Subcutaneous abdominal adipose tissue (tissue), 5 donors: ENCODE results near the gene GRIK4.

Experiments used
- H3K27ac ChIP-seq: one replicate; pipeline ENCODE4 v1.7.0; 2013; ENCODE audit warnings: low read depth, mild to moderate bottlenecking, inconsistent platforms, low read length, moderate library complexity
- H3K27me3 ChIP-seq, 5 donors: one replicate each; pipeline ENCODE4 v1.7.0; 2013; ENCODE audit warnings: low read length in 5 of 5, inconsistent platforms in 1 of 5; ENCODE audit not compliant: control insufficient read depth in 5 of 5, insufficient read depth in 4 of 5
- H3K36me3 ChIP-seq, 5 donors: one replicate each; pipeline ENCODE4 v1.7.0; 2013; ENCODE audit warnings: low read length in 5 of 5; ENCODE audit not compliant: control insufficient read depth in 5 of 5, insufficient read depth in 5 of 5
- H3K4me1 ChIP-seq, 5 donors: one replicate each; pipeline ENCODE4 v1.7.0; 2013; ENCODE audit warnings: low read length in 5 of 5, mild to moderate bottlenecking in 3 of 5, moderate library complexity in 1 of 5; ENCODE audit not compliant: control insufficient read depth in 5 of 5, insufficient read depth in 5 of 5
- H3K4me3 ChIP-seq, 5 donors: one replicate each; pipeline ENCODE4 v1.7.0; 2013; ENCODE audit warnings: low read length in 5 of 5, low read depth in 1 of 5
- H3K9ac ChIP-seq, 5 donors: one replicate each; pipeline ENCODE4 v1.7.0; 2013; ENCODE audit warnings: low read length in 5 of 5, mild to moderate bottlenecking in 4 of 5, moderate library complexity in 3 of 5
- H3K9me3 ChIP-seq, 5 donors: one replicate each; pipeline ENCODE4 v1.7.0; 2013; ENCODE audit warnings: low read length in 5 of 5; ENCODE audit not compliant: control insufficient read depth in 5 of 5
- donor health status: healthy.
- donor health status: healthy.
- donor health status: healthy.
- donor health status: healthy.
- donor health status: healthy.

The GRIK4 gene

GRCh38 chr11:120694726-120695125, 183.2 kb downstream of the GRIK4 start:
- H3K4me1 ChIP-seq = peaks cover 0 to 4% (median 0%) of the 10 kb centered on the region in 5 donors
- no peaks in the 10 kb centered on the region for H3K9me3 ChIP-seq
- H3K36me3 ChIP-seq = no peaks in the 10 kb centered on the region
- no peak overlapping the region for H3K27ac ChIP-seq
- no peak overlapping the region for H3K9ac ChIP-seq
- peaks cover 0 to 3% (median 3%) of the 10 kb centered on the region in 5 donors for H3K27me3 ChIP-seq
- no peak overlapping the region for H3K4me3 ChIP-seq

- Histone ChIP-seq H3K9me3 (no peaks in the 10 kb centered on the region), H3K27me3 (peaks cover 0 to 3% (median 3%) of the 10 kb centered on the region in 5 donors), H3K4me1 (peaks cover 0 to 4% (median 0%) of the 10 kb centered on the region in 5 donors), H3K9ac (no peak overlapping the region), H3K27ac (no peak overlapping the region), H3K4me3 (no peak overlapping the region), H3K36me3 (no peaks in the 10 kb centered on the region)
Observed at GRCh38 chr11:120695426-120695825, 183.9 kb downstream of the GRIK4 start.

GRCh38 chr11:120695939-120696338, 184.4 kb downstream of the GRIK4 start:
- Histone ChIP-seq H3K27ac (no peak overlapping the region), H3K36me3 (no peaks in the 10 kb centered on the region), H3K9ac (no peak overlapping the region), H3K4me1 (peaks cover 0 to 4% (median 0%) of the 10 kb centered on the region in 5 donors), H3K9me3 (no peaks in the 10 kb centered on the region), H3K27me3 (peaks cover 0 to 3% (median 3%) of the 10 kb centered on the region in 5 donors), H3K4me3 (no peak overlapping the region)

GRCh38 chr11:120696597-120697218, 185.2 kb downstream of the GRIK4 start:
- no peaks in the 10 kb centered on the region for H3K36me3 ChIP-seq
- no peaks in the 10 kb centered on the region for H3K9me3 ChIP-seq
- H3K9ac ChIP-seq = no peak overlapping the region
- no peak overlapping the region for H3K4me3 ChIP-seq
- H3K27ac ChIP-seq = no peak overlapping the region
- H3K27me3 ChIP-seq = peaks cover 0 to 3% (median 2%) of the 10 kb centered on the region in 5 donors
- H3K4me1 ChIP-seq = peaks cover 0 to 4% (median 0%) of the 10 kb centered on the region in 5 donors

GRCh38 chr11:120698918-120699317, 187.4 kb downstream of the GRIK4 start:
- no peak overlapping the region for H3K27ac ChIP-seq
- H3K4me3 ChIP-seq = no peak overlapping the region
- H3K36me3 ChIP-seq = no peaks in the 10 kb centered on the region
- no peaks in the 10 kb centered on the region for H3K9me3 ChIP-seq
- peaks cover 0 to 2% (median 0%) of the 10 kb centered on the region in 5 donors for H3K27me3 ChIP-seq
- H3K4me1 ChIP-seq = peaks cover 0 to 4% (median 0%) of the 10 kb centered on the region in 5 donors
- H3K9ac ChIP-seq = no peak overlapping the region

GRCh38 chr11:120702656-120703055, 191.1 kb downstream of the GRIK4 start:
- H3K9ac ChIP-seq = no peak overlapping the region
- no peak overlapping the region for H3K4me3 ChIP-seq
- H3K9me3 ChIP-seq = peaks cover 3 to 34% (median 22%) of the 10 kb centered on the region in 5 donors
- no peaks in the 10 kb centered on the region for H3K36me3 ChIP-seq
- H3K4me1 ChIP-seq = no peaks in the 10 kb centered on the region
- H3K27ac ChIP-seq = no peak overlapping the region
- H3K27me3 ChIP-seq = no peaks in the 10 kb centered on the region

- peaks cover 5 to 43% (median 30%) of the 10 kb centered on the region in 5 donors for H3K9me3 ChIP-seq
- H3K36me3 ChIP-seq = no peaks in the 10 kb centered on the region
- H3K4me3 ChIP-seq = no peak overlapping the region
- H3K9ac ChIP-seq = no peak overlapping the region
- H3K27ac ChIP-seq = no peak overlapping the region
- no peaks in the 10 kb centered on the region for H3K4me1 ChIP-seq
- no peaks in the 10 kb centered on the region for H3K27me3 ChIP-seq
Observed at GRCh38 chr11:120703358-120704152, 192.0 kb downstream of the GRIK4 start.

GRCh38 chr11:120704256-120704750, 192.8 kb downstream of the GRIK4 start:
- H3K36me3 ChIP-seq = no peaks in the 10 kb centered on the region
- H3K9me3 ChIP-seq = peaks cover 5 to 44% (median 30%) of the 10 kb centered on the region in 5 donors
- no peaks in the 10 kb centered on the region for H3K4me1 ChIP-seq
- H3K9ac ChIP-seq = no peak overlapping the region
- H3K27ac ChIP-seq = no peak overlapping the region
- H3K4me3 ChIP-seq = no peak overlapping the region
- no peaks in the 10 kb centered on the region for H3K27me3 ChIP-seq

GRCh38 chr11:120706257-120706656, 194.7 kb downstream of the GRIK4 start:
- no peak overlapping the region for H3K27ac ChIP-seq
- peaks cover 0 to 18% (median 14%) of the 10 kb centered on the region in 5 donors for H3K4me1 ChIP-seq
- H3K9ac ChIP-seq = no peak overlapping the region
- no peaks in the 10 kb centered on the region for H3K36me3 ChIP-seq
- no peak overlapping the region for H3K4me3 ChIP-seq
- peaks cover 5 to 44% (median 30%) of the 10 kb centered on the region in 5 donors for H3K9me3 ChIP-seq
- no peaks in the 10 kb centered on the region for H3K27me3 ChIP-seq

GRCh38 chr11:120707098-120707497, 195.6 kb downstream of the GRIK4 start:
- Histone ChIP-seq H3K27me3 (no peaks in the 10 kb centered on the region), H3K36me3 (no peaks in the 10 kb centered on the region), H3K9ac (no peak overlapping the region), H3K9me3 (peaks cover 5 to 44% (median 30%) of the 10 kb centered on the region in 5 donors), H3K4me3 (peak overlapping the region in 1 of 5 donors; percentile 11), H3K4me1 (peaks cover 0 to 24% (median 21%) of the 10 kb centered on the region in 5 donors), H3K27ac (no peak overlapping the region)
